Activated CD8-positive, alpha-beta T cell treated with anti-CD3 and anti-CD28 coated beads for 36 hours (primary cell): ENCODE results near the gene VSIG2. TPM values are rescaled to one million over a fixed set of nuclear protein-coding genes. Genes with fewer than 3 reads are reported as not detected.

Source experiments
- ATAC-seq: fragments of 200-7000 bp; cut with Tn5 transposase; one replicate; pipeline ENCODE4 v1.10.0; 2021; ENCODE audit warnings: mild to moderate bottlenecking, moderate library complexity
- CTCF ChIA-PET: fragments of 350-600 bp; sonication (Branson Sonifier 250); formaldehyde crosslinking; loops from one replicate; lab custom pipeline; 2021; ENCODE audit warnings: antibody characterized with exemption; lab: Charles Lee
- POLR2A ChIA-PET: fragments of 350-600 bp; sonication (Branson Sonifier 250); formaldehyde crosslinking; loops from one replicate; lab custom pipeline; 2021; ENCODE audit warnings: antibody characterized with exemption; lab: Charles Lee
- DNase-seq: peaks from one replicate; pipeline ENCODE4 v3.0.0-alpha.2; 2020
- H3K27ac Mint-ChIP-seq: one replicate; pipeline ENCODE4 v1.8.0; 2021; ENCODE audit warnings: mild to moderate bottlenecking, mixed read lengths
- H3K27me3 Mint-ChIP-seq: one replicate; pipeline ENCODE4 v1.8.0; 2021; ENCODE audit warnings: mixed read lengths
- H3K36me3 Mint-ChIP-seq: one replicate; pipeline ENCODE4 v1.8.0; 2021; ENCODE audit warnings: low read depth, mixed read lengths
- H3K4me1 Mint-ChIP-seq: one replicate; pipeline ENCODE4 v1.8.0; 2021; ENCODE audit warnings: low read depth, mixed read lengths
- H3K4me3 Mint-ChIP-seq: one replicate; pipeline ENCODE4 v1.8.0; 2021; ENCODE audit warnings: mild to moderate bottlenecking, moderate library complexity, mixed read lengths
- H3K9me3 Mint-ChIP-seq: one replicate; pipeline ENCODE4 v1.8.0; 2021; ENCODE audit warnings: mixed read lengths
- intact Hi-C: fragments of 100-400 bp; cut with micrococcal nuclease; formaldehyde crosslinking; loops from one replicate; pipeline ENCODE4 v1.10.0; 2022
- total RNA-seq, 2 experiments: library from RNA; stranded (reverse); gene quantifications; one replicate each; pipeline ENCODE4 v1.2.3, GENCODE V29; 2021
- TF ChIP-seq, protein P1 (sequence below): fragments of 200-600 bp; IDR thresholded peaks from one replicate; pipeline ENCODE4 v1.8.0; 2022; ENCODE audit warnings: antibody characterized with exemption, mild to moderate bottlenecking

Gene VSIG2
- total RNA-seq, 2 experiments from 2014 or later, result 0.32 TPM; not detected in 1

DNA sequence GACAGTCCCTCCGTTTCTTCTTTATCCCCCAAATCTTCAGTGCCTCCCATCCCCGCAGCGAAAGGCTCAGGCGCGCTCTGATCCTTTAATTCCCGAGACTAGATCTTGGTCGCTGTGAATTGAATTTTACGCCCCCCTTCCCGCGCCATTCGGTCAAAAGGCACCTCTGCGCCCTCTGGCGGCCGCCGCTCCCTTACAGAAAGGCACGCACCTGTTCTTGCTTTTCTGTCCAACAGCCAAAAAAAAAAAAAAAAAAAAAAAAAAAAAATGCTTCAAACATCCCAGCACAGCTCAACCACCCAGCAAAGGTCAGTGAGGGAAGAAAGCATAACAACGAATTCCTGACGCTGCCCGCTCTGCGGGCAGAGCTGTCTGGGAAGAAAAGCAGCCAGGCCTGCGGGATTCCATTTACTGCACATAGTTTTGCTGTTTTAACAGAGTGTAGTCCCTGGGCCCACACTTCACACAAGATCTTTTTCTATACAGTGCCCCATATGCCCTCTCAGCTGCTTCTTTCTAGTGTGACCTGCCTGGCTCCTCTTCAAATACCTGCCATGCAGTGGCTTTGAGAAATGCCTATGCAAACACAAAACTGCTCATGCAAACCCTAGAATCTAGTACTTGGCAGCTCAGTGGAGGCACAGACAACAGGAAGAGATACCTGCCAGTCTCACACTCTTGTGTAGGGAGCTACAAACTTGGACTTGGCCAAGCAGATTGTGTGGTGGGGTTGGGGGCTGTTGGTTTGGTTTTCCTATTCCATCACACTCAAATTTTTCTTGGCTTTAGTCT lies 11.3 kb upstream of the VSIG2 start:
- intact Hi-C loops, result loop anchor here (1.0 to 5.0 kb wide), 3 partner anchors 34 to 94 kb away; no protein-coding TSS in a partner anchor
- TF ChIP-seq, protein P1, sequence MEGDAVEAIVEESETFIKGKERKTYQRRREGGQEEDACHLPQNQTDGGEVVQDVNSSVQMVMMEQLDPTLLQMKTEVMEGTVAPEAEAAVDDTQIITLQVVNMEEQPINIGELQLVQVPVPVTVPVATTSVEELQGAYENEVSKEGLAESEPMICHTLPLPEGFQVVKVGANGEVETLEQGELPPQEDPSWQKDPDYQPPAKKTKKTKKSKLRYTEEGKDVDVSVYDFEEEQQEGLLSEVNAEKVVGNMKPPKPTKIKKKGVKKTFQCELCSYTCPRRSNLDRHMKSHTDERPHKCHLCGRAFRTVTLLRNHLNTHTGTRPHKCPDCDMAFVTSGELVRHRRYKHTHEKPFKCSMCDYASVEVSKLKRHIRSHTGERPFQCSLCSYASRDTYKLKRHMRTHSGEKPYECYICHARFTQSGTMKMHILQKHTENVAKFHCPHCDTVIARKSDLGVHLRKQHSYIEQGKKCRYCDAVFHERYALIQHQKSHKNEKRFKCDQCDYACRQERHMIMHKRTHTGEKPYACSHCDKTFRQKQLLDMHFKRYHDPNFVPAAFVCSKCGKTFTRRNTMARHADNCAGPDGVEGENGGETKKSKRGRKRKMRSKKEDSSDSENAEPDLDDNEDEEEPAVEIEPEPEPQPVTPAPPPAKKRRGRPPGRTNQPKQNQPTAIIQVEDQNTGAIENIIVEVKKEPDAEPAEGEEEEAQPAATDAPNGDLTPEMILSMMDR, result peak; percentile 71
- Mint-ChIP-seq H3K36me3 (peaks cover 2% of the 10 kb centered on the region), H3K9me3 (no peaks in the 10 kb centered on the region), H3K27ac (no peak overlapping the region), H3K4me3 (peak overlapping the region; percentile 80), H3K27me3 (peaks cover 26% of the 10 kb centered on the region), H3K4me1 (peaks cover 22% of the 10 kb centered on the region)
- DNase-seq (peak; percentile 94), ATAC-seq (peak; percentile 31)
- CTCF ChIA-PET, result interaction anchor here (0.6 to 7.2 kb wide), 41 partner anchors 10 to 799 kb away, joined by 3 to 92 read pairs (median 4); partner anchors contain the start of genes CCDC15, MSANTD2, NRGN and ROBO3
- POLR2A ChIA-PET, result interaction anchor here (0.9 to 1.1 kb wide), 3 partner anchors 10 to 93 kb away, joined by 3 to 4 read pairs (median 3); no protein-coding TSS in a partner anchor

DNA sequence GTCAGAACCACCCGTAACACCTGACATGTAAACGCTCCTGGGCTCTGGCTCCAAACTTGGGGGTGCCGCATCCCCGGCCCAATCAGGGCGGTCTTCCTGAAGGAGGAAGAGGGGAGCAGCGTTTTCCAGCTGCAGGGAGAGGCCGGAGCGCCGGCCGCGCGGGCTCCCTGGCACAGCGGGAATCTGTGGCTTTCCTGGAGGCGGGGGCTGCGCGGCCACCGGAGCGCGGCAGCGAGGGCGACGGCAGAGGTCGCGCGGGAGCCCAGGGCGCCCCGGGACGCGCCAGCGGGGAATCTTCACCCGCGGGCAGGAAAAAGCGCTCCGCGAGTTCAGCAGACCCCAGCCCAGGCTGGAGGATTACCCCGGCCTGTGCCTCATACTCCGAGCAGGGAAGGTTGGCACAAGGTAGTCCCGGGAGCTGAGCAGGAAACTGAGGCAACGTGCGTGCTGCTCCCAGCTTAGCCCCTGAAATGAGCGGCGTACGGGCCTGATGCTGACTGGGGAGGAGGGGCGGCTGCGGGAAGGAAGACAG lies 10.6 kb upstream of the VSIG2 start:
- intact Hi-C loops, result loop anchor here (1.0 to 5.0 kb wide), 3 partner anchors 35 to 93 kb away; no protein-coding TSS in a partner anchor
- H3K27ac Mint-ChIP-seq, result no peak overlapping the region
- H3K4me1 Mint-ChIP-seq, result peaks cover 24% of the 10 kb centered on the region
- ATAC-seq, result peak; percentile 17
- ChIA-PET CTCF (interaction anchor here (0.7 to 7.2 kb wide), 29 partner anchors 9 to 379 kb away, joined by 3 to 92 read pairs (median 8); partner anchors contain the start of genes CCDC15, MSANTD2, NRGN and SIAE), POLR2A (interaction anchor here (0.8 to 1.1 kb wide), 5 partner anchors 9 to 92 kb away, joined by 3 to 4 read pairs (median 3); no protein-coding TSS in a partner anchor)
- H3K9me3 Mint-ChIP-seq, result no peaks in the 10 kb centered on the region
- peak overlapping the region; percentile 80 for H3K4me3 Mint-ChIP-seq
- H3K27me3 Mint-ChIP-seq, result peaks cover 31% of the 10 kb centered on the region
- H3K36me3 Mint-ChIP-seq, result peaks cover 2% of the 10 kb centered on the region
- no peak for DNase-seq
- TF ChIP-seq, protein P1, result no peak

DNA sequence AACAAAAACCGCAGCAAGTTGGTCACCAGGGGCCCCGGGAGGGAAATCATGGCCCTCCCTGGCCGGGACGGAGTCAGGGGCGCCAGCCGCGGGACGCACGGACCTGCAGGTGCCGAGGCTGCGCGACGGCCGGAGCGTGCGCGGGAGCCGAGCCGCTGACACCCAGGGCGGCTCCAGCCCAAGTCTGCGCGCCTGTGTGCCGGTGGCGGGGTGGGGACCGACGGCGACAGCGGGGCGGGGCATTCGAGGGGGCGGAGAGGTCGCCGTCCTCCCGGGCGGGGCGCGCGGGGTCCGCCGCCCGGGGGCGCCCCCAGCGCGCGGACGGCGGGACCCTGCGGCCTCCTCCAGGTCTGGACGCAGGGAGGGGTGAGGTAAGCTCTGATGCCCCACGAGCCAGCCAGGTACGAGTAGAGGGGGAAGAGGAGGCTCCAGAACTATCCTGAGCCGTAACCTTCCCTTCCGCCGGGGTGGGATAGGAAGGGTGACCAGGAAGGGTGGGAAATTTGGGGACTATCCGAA lies 10.1 kb upstream of the VSIG2 start, which contains the start of gene ESAM:
Gene ESAM, minus strand, starts transcription at position 186 of the 519 bp plus-strand sequence. Its CDS starts 136 bp downstream, at position 50.
- Mint-ChIP-seq H3K27me3 (peaks cover 34% of the 10 kb centered on the region), H3K4me3 (peak within 1 kb of the TSS; percentile 80), H3K4me1 (peaks cover 24% of the 10 kb centered on the region), H3K36me3 (peaks cover 2% of the 10 kb centered on the region), H3K27ac (no peak within 1 kb of the TSS), H3K9me3 (no peaks in the 10 kb centered on the region)
- intact Hi-C loops, result loop anchor here (5.0 kb wide), 2 partner anchors 35 to 75 kb away; no protein-coding TSS in a partner anchor
- DNase-seq, result peak; percentile 72
- CTCF ChIA-PET, result interaction anchor here (0.7 to 7.2 kb wide), 27 partner anchors 9 to 380 kb away, joined by 3 to 92 read pairs (median 8); partner anchors contain the start of genes MSANTD2, NRGN, SIAE and SPA17
- TF ChIP-seq, protein P1, result no peak
- peak; percentile 73 for ATAC-seq
- POLR2A ChIA-PET, result interaction anchor here (0.8 to 1.1 kb wide), 5 partner anchors 9 to 92 kb away, joined by 3 to 4 read pairs (median 3); no protein-coding TSS in a partner anchor

DNA sequence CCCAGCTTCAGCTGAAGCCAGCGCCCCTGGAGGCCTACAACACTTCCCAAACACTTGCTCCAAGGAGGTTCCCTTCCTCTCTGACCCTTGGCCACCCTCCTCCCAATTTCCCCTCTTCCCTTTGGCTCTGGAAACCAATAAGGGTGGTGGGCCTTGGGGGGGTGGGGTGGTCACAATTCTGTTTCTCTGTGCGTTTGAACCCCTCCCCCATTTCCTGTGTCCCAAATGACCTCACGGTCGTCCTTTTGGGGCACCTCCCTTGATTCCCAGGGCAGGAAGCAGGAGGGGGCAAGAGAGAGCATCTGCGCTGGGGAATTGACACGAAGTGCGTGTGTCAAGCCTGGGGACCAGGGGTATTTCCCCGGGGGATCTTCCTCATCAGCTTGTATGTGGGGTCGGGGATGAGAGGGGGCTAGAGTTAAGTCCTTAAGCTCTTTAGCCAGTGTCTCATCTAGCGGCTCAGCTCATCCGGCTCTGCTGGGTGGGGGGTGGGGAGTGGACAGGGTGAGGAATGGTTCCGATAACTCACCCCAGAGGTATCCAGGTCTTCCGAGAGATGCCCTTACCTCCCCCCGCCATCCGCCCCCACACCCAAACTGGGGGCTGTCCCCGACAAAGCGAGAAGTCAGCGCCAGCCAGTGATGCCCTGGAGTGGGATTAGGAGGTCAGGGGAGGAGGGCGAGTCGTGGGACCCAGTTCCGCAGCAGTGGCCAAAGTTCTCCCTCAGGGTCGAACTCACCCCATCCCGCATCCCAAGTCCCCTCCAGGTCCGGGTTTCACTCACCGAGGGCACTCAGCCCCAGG lies 9.4 kb upstream of the VSIG2 start:
- H3K27ac Mint-ChIP-seq, result no peak overlapping the region
- ATAC-seq (peak; percentile 21), DNase-seq (peak; percentile 48)
- POLR2A ChIA-PET, result interaction anchor here (0.6 to 1.0 kb wide), 4 partner anchors 16 to 1304 kb away, joined by 3 read pairs; no protein-coding TSS in a partner anchor
- peak overlapping the region; percentile 66 for H3K4me3 Mint-ChIP-seq
- TF ChIP-seq, protein P1, result no peak
- H3K9me3 Mint-ChIP-seq, result no peaks in the 10 kb centered on the region
- H3K36me3 Mint-ChIP-seq, result peaks cover 2% of the 10 kb centered on the region
- CTCF ChIA-PET, result interaction anchor here (1.0 to 7.2 kb wide), 14 partner anchors 8 to 115 kb away, joined by 3 to 92 read pairs (median 9); partner anchors contain the start of genes SIAE and SPA17
- H3K4me1 Mint-ChIP-seq, result peaks cover 24% of the 10 kb centered on the region
- intact Hi-C loops, result loop anchor here (2.0 to 5.0 kb wide), 3 partner anchors 15 to 76 kb away; no protein-coding TSS in a partner anchor
- H3K27me3 Mint-ChIP-seq, result peaks cover 38% of the 10 kb centered on the region
